ENCODE results near the gene CST3.
"Not testable (repeated sequence)": the region's sequence is repeated elsewhere in the genome, so short reads cannot be mapped to it uniquely, and the experiment has no call there.

CST3 gene, protein sequence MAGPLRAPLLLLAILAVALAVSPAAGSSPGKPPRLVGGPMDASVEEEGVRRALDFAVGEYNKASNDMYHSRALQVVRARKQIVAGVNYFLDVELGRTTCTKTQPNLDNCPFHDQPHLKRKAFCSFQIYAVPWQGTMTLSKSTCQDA

DNA sequence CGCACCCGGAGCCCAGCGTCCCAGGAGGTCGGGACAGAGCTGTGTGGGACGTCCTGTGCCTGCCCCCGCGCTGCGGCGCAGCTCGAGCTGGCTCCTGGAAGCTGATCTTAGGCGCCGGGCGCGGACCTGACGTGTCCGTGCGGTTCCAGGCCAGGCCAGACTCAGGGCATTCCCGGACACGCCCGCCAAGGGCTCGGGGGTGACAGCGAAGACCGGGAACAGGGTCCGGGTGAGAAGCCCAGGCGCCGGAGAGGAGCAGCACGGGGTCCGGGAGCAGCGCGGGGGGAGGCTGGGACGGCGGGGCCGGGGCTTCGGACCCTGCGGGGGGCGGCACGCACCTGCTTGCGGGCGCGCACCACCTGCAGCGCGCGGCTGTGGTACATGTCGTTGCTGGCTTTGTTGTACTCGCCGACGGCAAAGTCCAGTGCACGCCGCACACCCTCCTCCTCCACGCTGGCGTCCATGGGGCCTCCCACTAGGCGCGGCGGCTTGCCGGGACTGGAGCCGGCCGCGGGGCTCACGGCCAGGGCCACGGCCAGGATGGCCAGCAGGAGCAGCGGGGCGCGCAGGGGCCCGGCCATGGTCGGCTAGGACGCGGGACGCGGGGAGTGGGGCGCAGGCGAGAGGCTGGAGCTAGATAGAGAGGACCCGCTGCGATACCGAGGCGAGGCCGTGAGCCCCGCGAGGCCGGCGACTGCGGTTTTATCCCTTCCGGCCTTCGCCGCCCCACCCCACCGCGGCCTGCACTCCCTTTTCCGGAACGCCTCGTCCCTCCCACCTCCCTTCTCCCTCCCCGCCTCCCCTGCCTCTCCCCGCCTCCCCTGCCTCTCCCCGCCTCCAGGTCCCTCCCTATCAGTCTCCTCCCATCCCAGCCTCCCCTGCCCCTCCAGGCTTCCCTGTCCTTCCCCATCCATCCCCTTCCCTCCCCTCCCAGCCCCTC is at the start of gene CST3:
Gene CST3 (minus strand): TSS at position 674 of the 940 bp plus-strand sequence. CDS start 93 bp downstream, at position 581.
- DNase-seq (ENCODE audit: low spot score) = peak; percentile 90

DNA sequence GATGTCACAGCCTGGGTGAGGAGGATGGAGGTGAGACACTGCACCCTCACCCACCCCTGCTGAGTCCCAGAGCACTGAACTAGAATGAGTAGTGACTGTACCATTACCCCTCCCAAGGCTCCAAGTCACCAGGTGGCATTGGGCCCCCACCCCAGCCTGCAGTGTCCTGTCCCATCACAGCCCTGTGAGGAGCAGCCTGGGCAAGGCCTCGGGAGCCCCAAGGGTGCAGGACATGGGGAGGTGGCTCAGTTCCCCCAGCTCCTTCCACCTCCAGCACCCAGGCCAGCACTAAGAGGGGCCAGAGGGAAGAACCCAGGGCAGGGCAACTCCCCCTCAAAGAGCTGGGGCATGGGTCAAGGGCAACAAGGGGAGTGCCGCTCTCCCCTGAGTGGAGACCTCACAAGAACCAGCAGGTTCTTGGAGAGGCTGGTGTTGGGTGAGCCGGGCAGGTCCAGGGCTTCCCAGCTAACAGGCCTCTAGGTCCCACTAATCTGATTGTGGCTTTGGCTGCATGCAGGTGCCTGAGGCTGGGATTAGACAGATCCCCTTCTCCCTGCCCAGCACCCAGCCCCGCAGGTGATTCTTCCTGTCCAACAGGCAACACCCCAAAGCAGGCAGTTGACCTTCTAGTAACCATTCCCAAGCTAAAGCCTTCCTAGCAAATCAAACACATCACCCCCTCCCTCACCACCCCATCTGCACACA is 48.4 kb upstream of the CST3 start:
- DNase-seq (ENCODE audit: low spot score) = no peak

DNA sequence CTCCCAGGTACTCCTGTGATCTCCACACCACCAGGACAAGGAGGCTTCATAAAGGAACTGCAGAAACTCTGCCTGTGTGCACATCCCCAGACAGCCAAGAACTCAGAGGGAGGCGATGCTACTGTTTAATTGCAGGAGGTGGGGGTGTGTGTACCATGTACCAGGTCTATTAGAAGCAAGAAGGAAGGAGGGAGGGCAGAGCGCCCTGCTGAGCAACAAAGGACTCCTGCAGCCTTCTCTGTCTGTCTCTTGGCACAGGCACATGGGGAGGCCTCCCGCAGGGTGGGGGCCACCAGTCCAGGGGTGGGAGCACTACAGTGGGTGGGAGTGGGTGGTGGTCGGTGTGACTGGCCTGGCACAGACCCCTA is 47.8 kb upstream of the CST3 start:
- not testable (repeated sequence) for DNase-seq (ENCODE audit: low spot score)

DNA sequence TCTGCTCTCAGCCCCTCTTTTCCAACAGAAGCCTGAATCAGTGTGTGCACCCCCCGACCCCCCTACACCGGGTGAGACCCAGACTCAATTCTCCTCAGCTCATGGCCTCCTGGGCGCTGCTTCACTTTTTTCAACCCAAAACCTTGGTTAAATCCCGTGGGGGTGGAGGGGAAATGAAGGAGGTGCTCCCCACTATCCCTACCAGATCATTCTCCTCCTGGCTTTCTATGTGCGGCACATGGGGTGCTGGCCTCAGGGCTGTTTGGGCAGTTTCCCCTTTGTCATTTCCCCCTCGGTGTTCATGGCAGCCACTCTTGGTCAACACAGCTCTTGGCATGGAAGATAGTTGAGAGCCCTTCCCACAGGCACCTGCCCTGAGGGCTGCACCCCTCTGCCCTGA is 46.5 kb upstream of the CST3 start:
- DNase-seq (ENCODE audit: low spot score) = no peak

DNA sequence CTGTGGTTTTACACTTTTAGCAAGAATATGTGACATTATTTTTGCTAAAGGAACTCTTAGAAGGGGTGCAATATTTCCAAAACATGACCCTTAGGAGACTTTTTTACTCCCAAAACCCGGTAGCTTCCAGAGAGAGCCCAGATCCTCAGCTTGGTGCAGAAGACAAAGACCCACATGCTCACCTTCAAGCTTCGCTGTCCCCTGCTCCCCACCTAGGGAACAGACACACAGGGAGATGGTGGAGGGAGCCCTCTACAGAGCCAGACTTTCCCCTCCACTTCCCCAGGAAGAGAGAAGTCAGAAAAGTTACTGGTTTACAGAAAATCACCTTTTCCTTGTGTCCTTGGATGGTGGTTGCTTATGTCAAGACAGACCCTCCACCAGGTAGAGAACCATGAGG is 46.1 kb upstream of the CST3 start:
- DNase-seq (ENCODE audit: low spot score) = no peak

DNA sequence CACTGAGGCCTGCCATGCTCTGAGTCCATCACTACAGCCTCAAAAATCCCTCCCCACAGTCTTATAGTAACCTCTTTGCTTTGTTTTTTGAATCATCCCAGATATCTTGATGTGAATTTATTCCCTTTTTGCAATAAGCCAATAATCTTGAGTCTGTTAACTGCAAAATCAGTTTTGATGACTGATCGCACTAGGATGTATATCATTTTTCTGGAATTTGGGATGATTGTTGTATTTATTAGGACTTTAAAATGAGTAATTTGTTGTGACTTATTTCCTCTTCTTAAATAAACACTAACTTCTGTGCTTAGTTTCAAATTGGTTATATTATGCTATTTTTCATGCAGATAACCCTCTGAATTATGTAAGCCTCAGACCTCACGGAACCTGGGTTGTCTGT is 45.5 kb upstream of the CST3 start:
- DNase-seq (ENCODE audit: low spot score) = no peak

DNA sequence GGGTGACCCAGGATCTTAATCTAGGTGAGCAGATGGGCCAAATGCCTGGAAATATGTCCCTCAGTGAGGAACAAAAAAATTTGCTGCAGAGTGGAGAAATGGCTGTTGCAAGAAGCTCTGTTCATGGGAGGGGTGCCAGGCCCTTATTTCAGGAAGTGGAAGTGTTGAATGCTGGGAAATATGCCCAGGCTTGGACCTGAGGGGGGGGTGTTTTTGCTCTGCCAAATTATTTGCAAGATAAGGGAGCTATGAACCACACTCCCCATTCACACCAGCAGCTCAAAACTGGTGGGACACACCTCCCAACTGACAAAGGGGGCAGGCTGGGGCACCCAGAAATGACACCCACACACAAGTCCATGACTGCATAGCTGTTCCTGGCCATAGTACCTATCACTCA is 42.4 kb upstream of the CST3 start:
- no peak for DNase-seq (ENCODE audit: low spot score)

DNA sequence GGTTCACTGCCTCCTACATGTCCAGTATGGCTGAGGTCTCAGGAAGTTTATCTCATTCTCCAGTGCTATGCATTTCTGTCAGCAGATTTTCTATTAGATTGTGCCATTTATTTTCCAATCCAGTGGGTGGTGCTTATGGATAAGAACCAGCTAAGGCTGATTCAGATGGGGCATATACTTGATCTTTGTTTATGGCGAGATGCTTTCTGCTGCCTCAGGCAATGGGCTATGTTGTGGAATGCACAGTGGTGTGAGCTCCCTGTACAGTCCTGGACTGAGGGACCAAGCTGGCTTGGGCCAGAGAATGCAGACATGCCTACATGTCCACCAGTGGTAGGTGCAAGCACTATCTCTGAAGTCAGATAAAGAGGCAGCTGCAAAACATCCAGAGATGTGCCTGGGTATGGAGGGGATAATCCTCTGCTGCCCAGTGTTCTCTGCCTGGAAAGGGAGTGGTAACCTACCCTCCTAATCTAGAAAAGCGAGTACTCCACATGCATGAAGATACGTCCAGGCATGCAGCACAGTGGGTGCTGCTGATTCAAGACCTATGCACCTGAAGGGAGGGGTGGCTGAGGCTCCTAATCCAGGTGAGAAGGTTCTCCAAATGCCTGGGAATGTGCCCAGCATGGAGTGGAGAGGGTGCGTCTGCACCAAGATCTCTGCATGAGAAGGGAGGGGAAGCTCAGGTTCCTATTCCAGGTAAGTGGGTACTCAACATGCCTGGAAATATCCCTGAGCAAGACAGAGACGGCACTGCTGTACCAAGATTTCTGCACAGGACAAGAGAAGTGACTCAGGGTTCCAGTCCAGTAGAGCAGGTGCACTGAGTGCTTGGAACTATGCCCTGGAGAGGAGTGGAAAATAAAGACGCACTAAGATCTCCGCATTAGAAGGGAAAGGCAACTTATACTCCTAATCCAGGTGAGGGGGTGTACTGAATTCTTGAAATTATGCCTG is 41.7 kb upstream of the CST3 start:
- DNase-seq (ENCODE audit: low spot score) = no peak

DNA sequence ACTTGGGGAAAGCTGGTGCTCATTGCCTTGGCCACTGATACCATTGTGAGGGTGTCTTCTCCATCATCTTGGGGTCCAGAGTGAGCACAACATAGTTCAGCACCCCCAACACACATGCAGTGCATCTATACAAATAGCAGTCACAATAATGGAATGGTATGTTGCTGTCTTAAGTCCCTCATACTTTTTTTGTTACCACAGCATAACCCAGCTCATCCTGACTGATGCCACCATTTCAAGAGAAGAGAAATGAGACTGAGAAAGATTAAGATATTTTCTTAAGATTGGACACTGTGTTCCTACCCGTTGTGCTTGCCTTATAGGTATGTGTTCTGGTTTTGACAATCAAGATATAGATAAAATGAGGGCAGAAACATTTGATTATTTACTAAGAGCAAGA is 35.5 kb upstream of the CST3 start:
- DNase-seq (ENCODE audit: low spot score) = no peak

DNA sequence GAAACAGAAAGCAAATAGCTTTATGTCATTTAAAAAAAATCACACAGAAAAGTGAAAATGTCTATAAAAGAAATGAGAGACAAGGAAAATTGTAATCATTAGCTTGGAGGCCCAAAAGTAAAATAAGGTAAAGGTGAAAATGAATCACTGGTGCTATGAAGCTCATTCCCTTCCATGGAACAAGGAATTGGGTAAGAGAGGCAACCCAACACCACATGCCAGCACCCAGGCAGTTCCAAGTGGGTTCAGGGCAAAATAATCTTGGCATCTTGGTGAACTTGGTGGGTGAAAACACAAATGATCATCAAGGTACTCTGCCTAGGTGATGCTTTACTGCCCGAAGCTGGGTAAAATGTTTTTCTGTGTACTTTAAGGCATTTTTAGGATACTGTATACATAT is 34.4 kb upstream of the CST3 start:
- no peak for DNase-seq (ENCODE audit: low spot score)

DNA sequence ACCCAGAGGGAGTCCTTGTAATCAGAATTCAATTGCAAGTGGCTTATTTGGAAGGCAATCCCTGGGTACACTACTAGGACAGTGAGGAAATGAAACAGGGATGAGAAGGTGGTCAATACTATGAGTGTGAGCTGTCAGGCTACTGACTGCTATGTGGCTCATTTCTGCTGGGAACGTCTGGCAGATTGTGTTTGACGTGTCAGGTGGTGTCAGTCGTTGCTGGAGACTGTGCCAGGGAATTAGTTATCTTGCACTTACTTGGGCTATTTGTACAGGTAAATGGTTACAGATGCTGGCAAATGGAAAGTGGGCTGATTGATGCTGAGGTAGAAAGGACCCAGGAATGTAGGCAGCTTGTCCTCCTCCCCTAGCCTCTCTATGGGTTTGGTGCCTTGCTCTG is 33.7 kb upstream of the CST3 start:
- no peak for DNase-seq (ENCODE audit: low spot score)

DNA sequence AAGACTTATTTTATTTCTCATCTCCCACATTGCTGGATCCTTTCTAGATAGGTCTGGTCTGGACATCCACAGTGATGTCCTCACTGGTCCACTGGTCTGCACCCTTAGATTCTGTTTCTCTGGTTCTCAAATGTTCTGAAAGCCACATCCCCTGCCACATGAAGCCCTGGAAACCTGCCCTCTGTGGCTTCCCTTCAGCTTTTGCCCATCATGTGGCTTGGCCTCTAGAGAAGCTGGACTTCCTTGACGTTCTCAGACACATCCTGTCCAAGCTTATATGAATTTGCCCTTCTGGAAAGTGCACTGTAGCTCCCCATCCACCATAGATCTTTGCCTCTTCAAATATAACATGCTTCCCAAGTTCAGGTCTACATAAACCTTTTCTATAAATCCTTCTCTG is 32.6 kb upstream of the CST3 start:
- no peak for DNase-seq (ENCODE audit: low spot score)

DNA sequence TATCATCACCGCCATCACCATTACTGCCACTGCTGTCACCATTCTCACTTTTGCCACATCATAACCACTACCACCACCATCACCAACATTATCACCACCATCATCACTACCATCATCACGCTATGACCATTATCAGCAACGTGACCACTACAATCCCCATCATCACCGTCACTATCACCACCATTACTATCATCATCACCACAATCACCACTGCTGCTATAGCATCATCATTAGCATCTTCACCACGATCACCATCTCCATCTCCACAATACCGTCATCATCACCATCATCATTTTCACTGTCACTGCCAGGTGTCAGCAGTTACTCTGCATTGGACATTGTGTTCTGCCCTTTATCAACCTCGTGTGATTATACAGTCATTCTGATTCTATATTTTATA is 32.1 kb upstream of the CST3 start:
- DNase-seq (ENCODE audit: low spot score) = no peak

DNA sequence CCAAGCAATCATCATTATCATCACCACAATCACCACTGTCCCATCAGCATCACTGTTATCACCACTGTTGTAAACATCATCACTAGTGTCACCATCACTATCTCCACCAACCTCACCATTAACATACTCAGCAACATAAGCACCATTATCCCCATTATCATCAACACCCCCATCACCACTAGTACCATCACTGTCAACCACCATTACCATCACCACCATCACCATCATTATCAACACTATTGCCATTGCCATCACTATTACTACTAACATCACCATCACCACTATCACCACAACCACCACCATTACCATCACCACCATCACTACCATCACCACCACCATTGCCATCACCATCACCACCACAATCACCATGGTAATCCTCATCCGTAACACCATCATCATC is 31.6 kb upstream of the CST3 start:
- DNase-seq (ENCODE audit: low spot score) = no peak

DNA sequence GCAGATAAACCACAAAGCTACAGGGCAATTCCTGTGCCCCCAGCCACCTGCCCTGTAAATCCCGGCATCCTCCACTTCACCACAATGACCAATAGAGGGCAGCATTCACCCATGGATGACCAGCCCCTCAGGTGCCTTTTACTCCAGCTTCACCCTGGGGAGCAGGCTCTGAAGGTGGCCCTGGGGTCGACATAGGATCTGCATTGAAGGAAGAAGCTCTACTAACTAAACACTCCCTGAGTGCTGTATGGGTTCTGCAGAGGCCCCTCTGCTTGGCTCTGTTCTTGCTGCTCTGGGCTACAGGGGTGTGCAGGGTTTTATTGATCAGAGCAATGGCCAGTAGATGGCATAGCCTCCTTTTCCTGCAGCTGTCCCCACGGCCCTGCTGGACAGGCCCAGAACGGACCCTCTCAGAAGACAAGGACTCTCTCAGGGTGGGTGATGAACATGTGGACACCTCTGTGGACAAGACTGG is 30.8 kb upstream of the CST3 start:
- peak; percentile 81 for DNase-seq (ENCODE audit: low spot score)

DNA sequence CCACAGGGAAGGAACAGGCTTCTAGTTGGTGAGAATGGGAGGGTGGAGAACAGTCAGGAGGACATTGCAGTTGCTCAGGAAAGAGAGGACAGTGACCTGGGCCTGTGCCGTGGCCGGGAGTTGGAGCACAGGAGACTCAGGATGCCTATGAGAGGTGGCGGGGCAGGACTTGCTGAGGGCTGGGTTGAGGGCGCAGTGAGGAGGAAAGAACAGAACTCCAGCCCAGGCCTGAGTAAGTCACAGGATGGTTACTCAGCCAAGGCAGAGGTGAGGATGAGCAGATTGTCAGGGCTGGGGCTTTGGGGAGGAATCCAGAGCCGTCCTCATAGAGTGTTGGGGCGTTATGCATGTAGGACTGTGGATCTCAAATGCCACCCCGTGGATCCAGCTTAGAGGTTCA is 29.9 kb upstream of the CST3 start:
- DNase-seq (ENCODE audit: low spot score) = no peak

DNA sequence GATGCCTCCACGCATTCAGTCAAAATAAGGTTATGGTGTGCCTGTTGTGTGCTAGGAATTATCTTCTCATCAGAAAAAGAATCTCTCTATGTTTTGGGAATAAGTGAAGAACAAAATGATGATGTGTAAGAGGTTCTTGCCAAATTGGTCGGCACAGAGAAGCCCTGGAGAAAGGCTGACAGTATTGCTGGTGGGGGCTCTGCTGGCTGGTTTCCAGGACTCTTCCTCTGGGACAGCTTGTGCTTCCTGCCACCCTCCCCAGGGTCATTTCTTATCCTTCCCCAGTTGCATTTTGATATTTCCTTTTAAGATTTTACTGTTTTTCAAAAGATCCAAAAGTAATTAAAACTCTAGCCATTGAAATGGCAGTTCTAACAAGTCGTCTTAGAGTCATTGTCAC is 28.9 kb upstream of the CST3 start:
- DNase-seq (ENCODE audit: low spot score) = no peak

DNA sequence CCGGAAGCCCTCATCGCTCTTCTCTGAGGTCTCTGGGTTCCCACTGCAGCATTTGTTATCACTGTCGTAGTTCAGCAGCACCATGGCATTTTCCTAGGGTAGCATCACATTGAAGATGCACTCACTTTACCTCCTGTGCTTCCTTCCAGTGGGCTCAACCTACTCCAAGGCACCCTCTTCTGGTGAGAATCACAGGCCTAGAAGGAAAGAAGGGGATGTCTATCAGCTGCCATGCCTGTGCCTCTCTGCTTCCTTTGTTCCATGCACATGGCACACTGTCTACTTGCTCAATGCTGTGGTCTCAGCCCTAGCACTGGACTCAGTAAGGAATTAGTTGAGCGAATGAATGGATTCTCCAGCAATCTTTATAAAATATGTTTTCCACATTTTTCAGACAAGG is 28.4 kb upstream of the CST3 start:
- peak; percentile 29 for DNase-seq (ENCODE audit: low spot score)

DNA sequence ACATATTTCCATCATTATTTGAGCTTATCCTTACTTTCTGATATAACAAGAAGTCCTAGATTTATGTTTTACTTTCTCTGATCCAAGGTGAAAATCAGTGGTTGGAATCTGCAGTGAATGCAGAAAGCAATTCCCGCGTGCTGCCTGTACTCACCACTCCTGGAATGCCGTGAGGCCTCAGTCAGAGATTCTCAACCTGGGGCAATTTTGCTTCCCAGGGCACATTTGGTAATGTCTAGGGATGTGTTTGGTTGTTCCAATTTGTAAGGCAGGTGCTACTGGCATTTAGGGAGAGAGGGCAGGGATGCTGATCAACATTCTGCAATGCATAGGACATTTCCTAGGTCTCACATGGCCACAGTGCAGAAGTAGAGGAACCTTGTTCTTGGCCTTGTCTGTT is 27.2 kb upstream of the CST3 start:
- DNase-seq (ENCODE audit: low spot score) = no peak

DNA sequence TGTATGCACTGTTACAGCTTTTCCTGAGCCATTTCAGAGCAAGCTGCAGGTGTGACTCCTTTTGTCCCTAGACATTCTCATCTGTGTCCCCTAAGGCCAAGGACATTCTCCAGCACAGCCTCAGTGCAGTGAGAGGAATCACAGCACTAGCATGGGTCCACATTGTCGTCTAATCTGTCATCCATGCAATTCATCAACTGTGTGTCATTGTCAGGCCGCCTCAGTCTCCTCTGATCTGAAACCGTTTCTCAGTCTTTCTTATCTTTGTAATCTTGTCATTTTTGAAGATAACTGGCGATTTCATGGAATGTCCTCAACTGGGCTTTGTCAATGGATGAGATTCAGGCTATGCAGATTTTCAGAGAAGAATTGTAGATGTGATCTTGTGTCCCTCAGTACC is 26.3 kb upstream of the CST3 start:
- not testable (repeated sequence) for DNase-seq (ENCODE audit: low spot score)

DNA sequence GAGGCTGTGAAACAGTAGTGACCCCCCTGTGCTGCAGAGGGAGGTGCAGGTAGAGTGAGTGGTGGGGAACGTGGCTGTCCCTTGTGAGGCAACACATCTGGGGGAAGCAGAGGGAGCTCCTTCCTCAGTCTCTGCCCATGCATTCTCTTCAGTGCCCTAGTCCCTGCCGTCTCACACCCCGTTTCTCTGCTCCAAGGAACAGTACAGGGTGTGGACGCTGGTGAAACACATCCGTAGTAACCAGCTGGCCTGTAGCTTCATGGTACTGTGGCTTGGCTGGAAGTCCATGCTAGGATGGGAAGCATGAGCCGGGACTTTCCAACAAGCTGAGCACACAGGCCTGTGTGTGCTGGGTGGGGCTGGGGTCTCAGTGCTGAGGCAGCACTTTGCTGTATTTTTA is 25.4 kb upstream of the CST3 start:
- DNase-seq (ENCODE audit: low spot score) = no peak

Data from iPS-NIHi11 (cell line).